A549 treated with CpdA at 1 μM for 4 hours (cell line): ENCODE measurements around the gene LIN7C. TPM values are rescaled to one million over a fixed set of nuclear protein-coding genes. Genes with fewer than 3 reads are reported as not detected.

Experiments
- total RNA-seq: library from RNA; stranded (reverse); fragments of 200-300 nt; extraction: Qiagen RNA extraction; gene quantifications from 5 replicates; pipeline ENCODE4 v1.2.3, GENCODE V29; 2022; ENCODE audit warnings: low read depth

Gene LIN7C
- 5.2 to 10.4 TPM (median 6.8 TPM) in 5 replicates for total RNA-seq

GRCh38 chr11:27506200-27507182, at the start of gene LIN7C:
Gene LIN7C (minus strand): TSS chr11:27506769. CDS start chr11:27506752, 17 bp downstream.

GRCh38 chr11:27472398-27473016, 34.1 kb downstream of the LIN7C start, which contains the start of gene LGR4:
Gene LGR4 (minus strand): TSS chr11:27472790. CDS start chr11:27472302, 488 bp downstream.

Other genes starting within 250 kb of the LIN7C start
- gene CCDC34, start 143.6 kb downstream of the LIN7C start, total RNA-seq = 29.2 to 35.2 TPM (median 33.7 TPM) in 5 replicates
- gene LGR4, start 34.0 kb downstream of the LIN7C start, total RNA-seq = 35.9 to 44.7 TPM (median 41.0 TPM) in 5 replicates
- gene BDNF, start 193.7 kb upstream of the LIN7C start, total RNA-seq = 7.3 to 11.4 TPM (median 8.2 TPM) in 5 replicates